Lung (tissue), 12 donors: ENCODE results near the gene AKAP6. TPM values are rescaled to one million over a fixed set of nuclear protein-coding genes. Genes with fewer than 3 reads are reported as not detected.

Source experiments
- ATAC-seq: fragments of 200-7000 bp; cut with Tn5 transposase; one replicate; pipeline ENCODE4 v1.9.1; 2020; ENCODE audit warnings: moderate number of reproducible peaks; ENCODE audit not compliant: insufficient read depth, low FRiP score
- DNase-seq, 3 donors: peaks; one replicate each; pipeline ENCODE4 v3.0.0-alpha.2; 2013 to 2017
- H3K27ac ChIP-seq, 2 donors: one replicate each; pipeline ENCODE4 v1.5.1; 2013; ENCODE audit warnings: mild to moderate bottlenecking in 2 of 2, moderate library complexity in 2 of 2, control low read depth in 1 of 2, inconsistent platforms in 1 of 2, low read depth in 1 of 2, low read length in 1 of 2
- H3K27me3 ChIP-seq, 3 donors: one replicate each; pipeline ENCODE4 v1.5.1; 2013; ENCODE audit warnings: low read length in 2 of 3; ENCODE audit not compliant: control insufficient read depth in 3 of 3, insufficient read depth in 3 of 3
- H3K36me3 ChIP-seq, 4 donors: one replicate each; pipeline ENCODE4 v1.5.1; 2013; ENCODE audit warnings: low read length in 4 of 4, mild to moderate bottlenecking in 1 of 4, moderate library complexity in 1 of 4; ENCODE audit not compliant: control insufficient read depth in 4 of 4, insufficient read depth in 4 of 4
- H3K4me1 ChIP-seq, 5 donors: one replicate each; pipeline ENCODE4 v1.5.1; 2013; ENCODE audit warnings: low read length in 5 of 5, mild to moderate bottlenecking in 2 of 5, moderate library complexity in 1 of 5; ENCODE audit not compliant: control insufficient read depth in 5 of 5, insufficient read depth in 5 of 5
- H3K4me3 ChIP-seq: one replicate; pipeline ENCODE4 v1.5.1; 2013; ENCODE audit warnings: mild to moderate bottlenecking, control low read depth, moderate library complexity
- H3K9ac ChIP-seq, 2 donors: one replicate each; pipeline ENCODE4 v1.5.1; 2013; ENCODE audit warnings: low read length in 2 of 2, control low read depth in 1 of 2; ENCODE audit not compliant: insufficient read depth in 1 of 2
- H3K9me3 ChIP-seq, 4 donors: one replicate each; pipeline ENCODE4 v1.5.1; 2013; ENCODE audit warnings: low read length in 3 of 4, mild to moderate bottlenecking in 1 of 4, moderate library complexity in 1 of 4; ENCODE audit not compliant: control insufficient read depth in 4 of 4, insufficient read depth in 3 of 4
- CTCF ChIP-seq: IDR thresholded peaks from 2 replicates; pipeline ENCODE4 v1.5.1; 2012; ENCODE audit warnings: mild to moderate bottlenecking; ENCODE audit errors: control extremely low read depth, extremely low read depth
- WGBS, 2 donors: extraction: QIAGEN DNeasy Blood & Tissue Kit; methylation state at CpG; one replicate each; pipeline ENCODE4 v1.1.7; 2013; 5-methylcytosine and 5-hydroxymethylcytosine counted together
- polyA plus RNA-seq, 2 donors: library from polyadenylated mRNA; stranded (reverse); fragments of 200-250 nt; gene quantifications; one replicate each; pipeline ENCODE4 v1.2.1, GENCODE V29; 2013
- total RNA-seq, 2 donors: library from RNA; depleted of rRNA in 1 of 2; stranded (reverse); fragments of >200 nt in 1 of 2; gene quantifications; one replicate each; pipeline ENCODE4 v1.2.1, GENCODE V29; 2014 to 2021
- donor health status: control.
- donor health status: control.
- donor health status: Bipolar disorder and iron deficiency.
- donor health status: healthy.
- donor health status: DM: yes; HTN: yes; CAD: no.

AKAP6 gene
- total and polyA plus RNA-seq, 4 donors = 1.5 to 27.1 (median 7.7) TPM

GRCh38 chr14:32590157-32590556, 261.1 kb downstream of the AKAP6 start:
- TF ChIP-seq CTCF = no peak

GRCh38 chr14:32593290-32593942, 264.3 kb downstream of the AKAP6 start:
- ATAC-seq = no peak
- TF ChIP-seq CTCF = no peak
- WGBS, 2 donors = 47 to 67% methylated on average over 1 of the region's 1 CpG

More at GRCh38 chr14:32590157-32590556, 261.1 kb downstream of the AKAP6 start:
- Histone ChIP-seq H3K4me1 (peaks cover 0 to 19% (median 0%) of the 10 kb centered on the region in 5 donors), H3K9ac (no peak overlapping the region), H3K4me3 (no peak overlapping the region), H3K36me3 (peaks cover 0 to 3% (median 0%) of the 10 kb centered on the region in 4 donors), H3K27me3 (no peaks in the 10 kb centered on the region), H3K9me3 (no peaks in the 10 kb centered on the region), H3K27ac (no peak overlapping the region)
- no peak for DNase-seq
- WGBS, 2 donors = 69 to 82% methylated on average over 1 of the region's 1 CpG
- no peak for ATAC-seq

GRCh38 chr14:32594766-32595165, 265.7 kb downstream of the AKAP6 start:
- Histone ChIP-seq H3K36me3 (no peaks in the 10 kb centered on the region), H3K27ac (no peak overlapping the region), H3K27me3 (peaks cover 0 to 4% (median 0%) of the 10 kb centered on the region in 3 donors), H3K4me3 (no peak overlapping the region), H3K9me3 (no peaks in the 10 kb centered on the region), H3K4me1 (peaks cover 0 to 28% (median 0%) of the 10 kb centered on the region in 5 donors), H3K9ac (no peak overlapping the region)
- no peak for DNase-seq
- no peak for ATAC-seq
- TF ChIP-seq CTCF = no peak
- 77 to 80% methylated on average over 3 of the region's 3 CpGs for WGBS, 2 donors

More at GRCh38 chr14:32593290-32593942, 264.3 kb downstream of the AKAP6 start:
- Histone ChIP-seq H3K4me3 (no peak overlapping the region), H3K4me1 (peaks cover 0 to 28% (median 0%) of the 10 kb centered on the region in 5 donors), H3K36me3 (no peaks in the 10 kb centered on the region), H3K27me3 (peaks cover 0 to 4% (median 0%) of the 10 kb centered on the region in 3 donors), H3K27ac (peak overlapping the region in 1 of 2 donors; percentile 61), H3K9ac (no peak overlapping the region), H3K9me3 (no peaks in the 10 kb centered on the region)
- DNase-seq = no peak
